SK-N-SH (cell line): ENCODE results near the gene ZBTB8OS. TPM values are rescaled to one million over a fixed set of nuclear protein-coding genes. Genes with fewer than 3 reads are reported as not detected.

Experiments used
- CTCF ChIA-PET: fragments of 300-600, 350-600 bp; formaldehyde crosslinking; extraction: SDS; loops from one replicate; lab custom pipeline; 2021; lab: Yijun Ruan, JAX
- POLR2A ChIA-PET: fragments of 350-600 bp; sonication (Branson Sonifier 250); formaldehyde crosslinking; extraction: SDS; loops from one replicate; lab custom pipeline; 2020; ENCODE audit warnings: antibody characterized with exemption, inconsistent platforms; lab: Yijun Ruan, JAX
- DNase-seq: peaks from one replicate; pipeline ENCODE4 v3.0.0; 2012
- H2AFZ ChIP-seq: fragments of 200-600 bp; sonication (generic); 2 replicates; pipeline ENCODE4 v1.8.1; 2016; ENCODE audit warnings: antibody characterized with exemption, mild to moderate bottlenecking, low read depth
- H3F3A ChIP-seq: fragments of 200-600 bp; sonication (generic); replicated peaks from 2 replicates; pipeline ENCODE3; 2016; ENCODE audit warnings: antibody characterized with exemption, mild to moderate bottlenecking; ENCODE audit not compliant: insufficient read depth
- H3K27ac ChIP-seq, 2 experiments: fragments of 200-500 bp in 1 of 2; fragments of 200-600 bp in 1 of 2; sonication (Bioruptor generic) in 1 of 2; sonication (generic), shearing (Covaris generic) in 1 of 2; 2 replicates each; pipeline versions ENCODE4 v1.5.1 to v1.6.1; 2014 to 2016; ENCODE audit warnings: low read depth in 2 of 2, inconsistent platforms in 1 of 2, low read length in 1 of 2, mild to moderate bottlenecking in 1 of 2, mixed read lengths in 1 of 2
- H3K27me3 ChIP-seq: fragments of 200-600 bp; sonication (generic), shearing (Covaris generic); 2 replicates; pipeline ENCODE4 v1.6.1; 2016; ENCODE audit warnings: mixed run types; ENCODE audit not compliant: insufficient read depth
- H3K36me3 ChIP-seq, 2 experiments: fragments of 200-500 bp in 1 of 2; fragments of 200-600 bp in 1 of 2; sonication (Bioruptor generic) in 1 of 2; sonication (generic) in 1 of 2; replicated peaks in 1 of 2; 2 replicates each; pipeline versions ENCODE3 to v1.5.1; 2014 to 2016; ENCODE audit warnings: low read length in 1 of 2, mild to moderate bottlenecking in 1 of 2; ENCODE audit not compliant: insufficient read depth in 2 of 2, control insufficient read depth in 1 of 2
- H3K4me1 ChIP-seq, 2 experiments: fragments of 200-500 bp in 1 of 2; fragments of 200-600 bp in 1 of 2; sonication (Bioruptor generic) in 1 of 2; sonication (generic), shearing (Covaris generic) in 1 of 2; 2 replicates each; pipeline versions ENCODE4 v1.5.1 to v1.6.1; 2014 to 2016; ENCODE audit warnings: low read depth in 1 of 2, low read length in 1 of 2, mixed run types in 1 of 2; ENCODE audit not compliant: insufficient read depth in 2 of 2, control insufficient read depth in 1 of 2
- H3K4me2 ChIP-seq: fragments of 200-600 bp; sonication (generic), shearing (Covaris generic); 2 replicates; pipeline ENCODE4 v1.6.1; 2017; ENCODE audit warnings: mixed run types
- H3K4me3 ChIP-seq, 2 experiments: fragments of 200-500 bp in 1 of 2; fragments of 200-600 bp in 1 of 2; sonication (Bioruptor generic) in 1 of 2; sonication (generic), shearing (Covaris generic) in 1 of 2; 2 replicates each; pipeline versions ENCODE4 v1.5.1 to v1.8.1; 2014 to 2016; ENCODE audit warnings: low read depth in 2 of 2, inconsistent platforms in 1 of 2, low read length in 1 of 2, mild to moderate bottlenecking in 1 of 2, mixed read lengths in 1 of 2, moderate library complexity in 1 of 2
- H3K79me2 ChIP-seq: fragments of 200-600 bp; sonication (generic); 2 replicates; pipeline ENCODE4 v1.8.1; 2017; ENCODE audit warnings: mild to moderate bottlenecking; ENCODE audit not compliant: insufficient read depth
- H3K9ac ChIP-seq: fragments of 200-600 bp; sonication (generic); 2 replicates; pipeline ENCODE4 v1.6.1; 2017; ENCODE audit warnings: mixed run types
- H3K9me2 ChIP-seq: fragments of 200-600 bp; sonication (generic); 2 replicates; pipeline ENCODE4 v1.6.1; 2017; ENCODE audit warnings: mixed run types
- H3K9me3 ChIP-seq: fragments of 200-600 bp; sonication (generic); 2 replicates; pipeline ENCODE4 v1.6.1; 2017; ENCODE audit warnings: mixed run types, mild to moderate bottlenecking, moderate library complexity
- H4K20me1 ChIP-seq: fragments of 200-600 bp; sonication (generic); 2 replicates; pipeline ENCODE4 v1.6.1; 2017; ENCODE audit warnings: mild to moderate bottlenecking, mixed run types; ENCODE audit not compliant: insufficient read depth
- ELF1 ChIP-seq: IDR thresholded peaks from 2 replicates; pipeline ENCODE4 v1.4.0; 2012
- EZH2phosphoT487 ChIP-seq: fragments of 200-600 bp; sonication (generic); IDR thresholded peaks from 2 replicates; pipeline ENCODE4 v1.6.1; 2017; ENCODE audit warnings: low read depth, mixed run types, mild to moderate bottlenecking, antibody characterized with exemption, moderate library complexity, borderline replicate concordance
- GATA2 ChIP-seq: sonication (generic); formaldehyde crosslinking; IDR thresholded peaks from 2 replicates; pipeline ENCODE4 v1.5.0; 2020; ENCODE audit warnings: mild to moderate bottlenecking, missing genetic modification reagents
- JUND ChIP-seq: IDR thresholded peaks from 2 replicates; pipeline ENCODE4 v1.4.0; 2012
- MXI1 ChIP-seq: IDR thresholded peaks from 2 replicates; pipeline ENCODE4 v1.6.1; 2012; ENCODE audit warnings: mild to moderate bottlenecking, low read depth, low read length, improper control_type of control experiment
- POLR2AphosphoS5 ChIP-seq: IDR thresholded peaks from 2 replicates; pipeline ENCODE4 v1.6.1; 2012; ENCODE audit warnings: low read depth, low read length
- RAD21 ChIP-seq: IDR thresholded peaks from 2 replicates; pipeline ENCODE4 v1.6.1; 2012; ENCODE audit warnings: mild to moderate bottlenecking, low read length
- RXRA ChIP-seq: IDR thresholded peaks from 2 replicates; pipeline ENCODE4 v1.4.0; 2012; ENCODE audit warnings: low read depth, mild to moderate bottlenecking, borderline replicate concordance
- WGBS: methylation state at CpG from one replicate; pipeline ENCODE4 v1.1.6; 2017; ENCODE audit warnings: low lambda C conversion rate; 5-methylcytosine and 5-hydroxymethylcytosine counted together
- polyA plus RNA-seq, 3 experiments: library from polyadenylated mRNA; depleted of rRNA; stranded (reverse); fragments of >200 nt; gene quantifications; 2 replicates each; pipeline ENCODE4 v1.2.3, GENCODE V29; 2012
- TF ChIP-seq, protein P1 (sequence below): IDR thresholded peaks from 2 replicates; pipeline ENCODE4 v1.4.0; 2012; ENCODE audit warnings: low read depth
- TF ChIP-seq, protein P2 (sequence below): fragments of 200-600 bp; sonication (generic); IDR thresholded peaks from 2 replicates; pipeline ENCODE4 v1.6.1; 2017; ENCODE audit warnings: antibody characterized with exemption, mild to moderate bottlenecking, moderate library complexity
- TF ChIP-seq, protein P3 (sequence below): IDR thresholded peaks from 2 replicates; pipeline ENCODE4 v1.6.1; 2012; ENCODE audit warnings: mild to moderate bottlenecking, low read depth, low read length, moderate library complexity

ZBTB8OS gene
- polyA plus RNA-seq, 1 of the 3 experiments (the other 2 are of a cell fraction) = 59.2 TPM

DNA sequence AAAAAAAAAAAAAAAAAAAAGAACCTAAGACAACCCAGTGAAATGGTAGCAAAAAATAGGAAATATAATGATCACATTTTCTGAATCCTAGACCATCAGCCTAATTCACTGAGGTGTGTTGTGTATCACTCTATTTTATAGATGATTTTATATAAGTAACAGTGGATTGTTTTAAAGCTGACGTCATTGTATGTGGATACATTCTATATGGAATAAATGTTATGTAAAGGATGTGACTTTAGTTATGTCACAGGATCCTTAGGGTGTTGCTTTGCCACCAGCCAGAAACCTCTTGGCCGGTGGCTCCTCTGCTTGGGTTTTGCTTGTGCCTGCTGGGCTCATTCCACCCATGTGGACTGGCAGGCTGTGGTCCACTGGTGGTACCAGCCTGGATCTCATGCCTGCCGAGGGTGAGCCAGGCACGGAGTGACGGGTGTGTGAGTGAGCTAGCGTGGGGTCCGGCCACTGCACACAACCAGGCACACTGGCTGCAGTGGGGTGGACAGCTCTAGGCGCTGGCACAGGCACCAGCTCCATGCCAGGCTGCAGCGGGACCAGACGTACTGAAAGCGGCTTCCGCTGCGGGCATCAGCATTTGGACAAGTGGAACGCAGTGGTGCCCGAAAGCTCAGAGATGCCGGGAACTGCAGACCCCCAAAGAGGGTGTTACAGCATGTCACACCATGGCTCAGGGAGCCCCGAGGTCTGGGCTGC is 44.5 kb downstream of the ZBTB8OS start:
- ChIA-PET POLR2A (interaction anchor here (2.2 kb wide), 1 partner anchor 45 kb away, joined by 7 read pairs; the partner anchor contains the start of gene RBBP4), CTCF (interaction anchor here (0.6 to 1.4 kb wide), 3 partner anchors 14 to 193 kb away, joined by 3 to 4 read pairs (median 3); no protein-coding TSS in a partner anchor)
- Histone ChIP-seq H2AFZ (no peak overlapping the region), H4K20me1 (no peaks in the 10 kb centered on the region), H3K36me3 (peaks cover 0 to 8% of the 10 kb centered on the region in 2 experiments), H3K27me3 (no peaks in the 10 kb centered on the region), H3K4me3 (no peak overlapping the region), H3K4me1 (no peaks in the 10 kb centered on the region), H3K79me2 (no peaks in the 10 kb centered on the region), H3K9me3 (no peaks in the 10 kb centered on the region), H3K27ac (no peak overlapping the region), H3K9ac (no peak overlapping the region), H3K9me2 (no peaks in the 10 kb centered on the region), H3K4me2 (no peak overlapping the region), H3F3A (peaks cover 9% of the 10 kb centered on the region)
- WGBS = 94% methylated on average over 12 of the region's 17 CpGs
- DNase-seq = no peak
- TF ChIP-seq POLR2AphosphoS5 (no peak), JUND (no peak), ELF1 (no peak), EZH2phosphoT487 (no peak), GATA2 (CRISPR knock-in tag) (no peak), MXI1 (no peak), RAD21 (no peak), RXRA (no peak)
- TF ChIP-seq, protein P1, sequence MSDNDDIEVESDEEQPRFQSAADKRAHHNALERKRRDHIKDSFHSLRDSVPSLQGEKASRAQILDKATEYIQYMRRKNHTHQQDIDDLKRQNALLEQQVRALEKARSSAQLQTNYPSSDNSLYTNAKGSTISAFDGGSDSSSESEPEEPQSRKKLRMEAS = no peak
- TF ChIP-seq, protein P2, sequence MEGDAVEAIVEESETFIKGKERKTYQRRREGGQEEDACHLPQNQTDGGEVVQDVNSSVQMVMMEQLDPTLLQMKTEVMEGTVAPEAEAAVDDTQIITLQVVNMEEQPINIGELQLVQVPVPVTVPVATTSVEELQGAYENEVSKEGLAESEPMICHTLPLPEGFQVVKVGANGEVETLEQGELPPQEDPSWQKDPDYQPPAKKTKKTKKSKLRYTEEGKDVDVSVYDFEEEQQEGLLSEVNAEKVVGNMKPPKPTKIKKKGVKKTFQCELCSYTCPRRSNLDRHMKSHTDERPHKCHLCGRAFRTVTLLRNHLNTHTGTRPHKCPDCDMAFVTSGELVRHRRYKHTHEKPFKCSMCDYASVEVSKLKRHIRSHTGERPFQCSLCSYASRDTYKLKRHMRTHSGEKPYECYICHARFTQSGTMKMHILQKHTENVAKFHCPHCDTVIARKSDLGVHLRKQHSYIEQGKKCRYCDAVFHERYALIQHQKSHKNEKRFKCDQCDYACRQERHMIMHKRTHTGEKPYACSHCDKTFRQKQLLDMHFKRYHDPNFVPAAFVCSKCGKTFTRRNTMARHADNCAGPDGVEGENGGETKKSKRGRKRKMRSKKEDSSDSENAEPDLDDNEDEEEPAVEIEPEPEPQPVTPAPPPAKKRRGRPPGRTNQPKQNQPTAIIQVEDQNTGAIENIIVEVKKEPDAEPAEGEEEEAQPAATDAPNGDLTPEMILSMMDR = no peak
- TF ChIP-seq, protein P3, sequence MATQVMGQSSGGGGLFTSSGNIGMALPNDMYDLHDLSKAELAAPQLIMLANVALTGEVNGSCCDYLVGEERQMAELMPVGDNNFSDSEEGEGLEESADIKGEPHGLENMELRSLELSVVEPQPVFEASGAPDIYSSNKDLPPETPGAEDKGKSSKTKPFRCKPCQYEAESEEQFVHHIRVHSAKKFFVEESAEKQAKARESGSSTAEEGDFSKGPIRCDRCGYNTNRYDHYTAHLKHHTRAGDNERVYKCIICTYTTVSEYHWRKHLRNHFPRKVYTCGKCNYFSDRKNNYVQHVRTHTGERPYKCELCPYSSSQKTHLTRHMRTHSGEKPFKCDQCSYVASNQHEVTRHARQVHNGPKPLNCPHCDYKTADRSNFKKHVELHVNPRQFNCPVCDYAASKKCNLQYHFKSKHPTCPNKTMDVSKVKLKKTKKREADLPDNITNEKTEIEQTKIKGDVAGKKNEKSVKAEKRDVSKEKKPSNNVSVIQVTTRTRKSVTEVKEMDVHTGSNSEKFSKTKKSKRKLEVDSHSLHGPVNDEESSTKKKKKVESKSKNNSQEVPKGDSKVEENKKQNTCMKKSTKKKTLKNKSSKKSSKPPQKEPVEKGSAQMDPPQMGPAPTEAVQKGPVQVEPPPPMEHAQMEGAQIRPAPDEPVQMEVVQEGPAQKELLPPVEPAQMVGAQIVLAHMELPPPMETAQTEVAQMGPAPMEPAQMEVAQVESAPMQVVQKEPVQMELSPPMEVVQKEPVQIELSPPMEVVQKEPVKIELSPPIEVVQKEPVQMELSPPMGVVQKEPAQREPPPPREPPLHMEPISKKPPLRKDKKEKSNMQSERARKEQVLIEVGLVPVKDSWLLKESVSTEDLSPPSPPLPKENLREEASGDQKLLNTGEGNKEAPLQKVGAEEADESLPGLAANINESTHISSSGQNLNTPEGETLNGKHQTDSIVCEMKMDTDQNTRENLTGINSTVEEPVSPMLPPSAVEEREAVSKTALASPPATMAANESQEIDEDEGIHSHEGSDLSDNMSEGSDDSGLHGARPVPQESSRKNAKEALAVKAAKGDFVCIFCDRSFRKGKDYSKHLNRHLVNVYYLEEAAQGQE = no peak
